ENCODE data around the gene ATP6V1G2.
"Not testable (repeated sequence)": the region's sequence is repeated elsewhere in the genome, so short reads cannot be mapped to it uniquely, and the experiment has no call there.

ATP6V1G2 gene

GRCh38 chr6:31497531-31498476 lies 48.6 kb downstream of the ATP6V1G2 start, which contains the start of gene MICB:
Gene MICB (plus strand): TSS chr6:31498145. CDS start chr6:31498194, 49 bp downstream.
- peaks cover 18% of the 10 kb centered on the region for H3K36me3 Mint-ChIP-seq (ENCODE audit: low read depth)
- no peaks in the 10 kb centered on the region for H3K27me3 Mint-ChIP-seq (ENCODE audit: low read depth)
- peaks cover 51% of the 10 kb centered on the region for H3K4me1 Mint-ChIP-seq (ENCODE audit: low read depth)
- H3K9me3 Mint-ChIP-seq = no peaks in the 10 kb centered on the region
- peak within 1 kb of the TSS; percentile 91 for H3K4me3 Mint-ChIP-seq
- H3K27ac Mint-ChIP-seq = peak within 1 kb of the TSS; percentile 75

DNA sequence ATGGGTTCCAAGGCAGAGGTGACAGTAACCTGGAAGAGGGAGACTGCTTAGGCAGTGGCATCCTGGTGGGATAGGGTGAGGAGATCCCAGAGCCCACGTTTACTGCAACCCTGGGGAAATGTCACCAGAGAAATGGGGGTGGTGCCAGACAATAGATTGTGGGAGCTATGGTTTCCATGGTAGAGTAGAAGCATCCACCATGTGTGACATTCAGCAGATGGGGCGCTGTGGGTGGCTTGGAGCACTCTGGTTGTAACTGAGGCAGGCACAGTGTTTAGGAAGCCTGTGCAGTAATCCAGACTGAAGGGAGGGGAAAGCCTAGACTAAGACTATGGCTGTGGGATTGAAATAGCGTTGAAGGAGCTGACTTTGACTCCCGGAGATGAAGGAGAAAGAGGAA lies 49.6 kb downstream of the ATP6V1G2 start:
- H3K9me3 Mint-ChIP-seq = not testable (repeated sequence)

GRCh38 chr6:31495580-31495979 lies 50.8 kb downstream of the ATP6V1G2 start:
- H3K4me1 Mint-ChIP-seq (ENCODE audit: low read depth) = peaks cover 37% of the 10 kb centered on the region
- H3K27ac Mint-ChIP-seq = peak overlapping the region; percentile 86
- H3K36me3 Mint-ChIP-seq (ENCODE audit: low read depth) = peaks cover 12% of the 10 kb centered on the region
- H3K27me3 Mint-ChIP-seq (ENCODE audit: low read depth) = no peaks in the 10 kb centered on the region
- H3K4me3 Mint-ChIP-seq = peak overlapping the region; percentile 92
- H3K9me3 Mint-ChIP-seq = no peaks in the 10 kb centered on the region

More for the DNA sequence above, 49.6 kb downstream of the ATP6V1G2 start:
- peaks cover 47% of the 10 kb centered on the region for H3K4me1 Mint-ChIP-seq (ENCODE audit: low read depth)
- H3K27me3 Mint-ChIP-seq (ENCODE audit: low read depth) = not testable (repeated sequence)
- H3K27ac Mint-ChIP-seq = peak overlapping the region; percentile 75
- peak overlapping the region; percentile 91 for H3K4me3 Mint-ChIP-seq
- H3K36me3 Mint-ChIP-seq (ENCODE audit: low read depth) = peaks cover 12% of the 10 kb centered on the region

Data from T-helper 1 cell treated with Interleukin-12 subunit alpha and Interleukin-12 subunit beta and Interleukin-4 antibody, amounts not matched to agents 30 μg/mL and 1 μg/mL, for 36 hours (primary cell).